ENCODE measurements around the gene RND1. TPM values are rescaled to one million over a fixed set of nuclear protein-coding genes. Genes with fewer than 3 reads are reported as not detected.

The RND1 gene
- total RNA-seq, 1 experiment from 2014 or later, result not detected

- DNase-seq (ENCODE audit: low read depth), result peak; percentile 75
Measured at GRCh38 chr12:48810903-48811431, 54.7 kb downstream of the RND1 start.

- DNase-seq (ENCODE audit: low read depth), result no peak
Measured at GRCh38 chr12:48807981-48808380, 57.7 kb downstream of the RND1 start.

Other genes with a start within 250 kb of the RND1 start
- 36.9 and 44.9 TPM in 2 replicates for gene KANSL2, start 183.6 kb downstream of the RND1 start, total RNA-seq (2014; rRNA removed)
- gene CCNT1, start 149.2 kb downstream of the RND1 start, total RNA-seq (2014; rRNA removed), result 25.2 and 40.9 TPM in 2 replicates
- 24.7 and 25.6 TPM in 2 replicates for gene ADCY6, start 76.8 kb downstream of the RND1 start, total RNA-seq (2014; rRNA removed)
- gene CACNB3, start 47.4 kb downstream of the RND1 start, total RNA-seq (2014; rRNA removed), result 29.4 and 30.0 TPM in 2 replicates
- 91.0 and 98.6 TPM in 2 replicates for gene DDX23, start 13.7 kb downstream of the RND1 start, total RNA-seq (2014; rRNA removed)
- 12.6 and 17.3 TPM in 2 replicates for gene FKBP11, start 59.6 kb upstream of the RND1 start, total RNA-seq (2014; rRNA removed)
- gene ARF3, start 91.6 kb upstream of the RND1 start, total RNA-seq (2014; rRNA removed), result 75.0 and 88.8 TPM in 2 replicates
- gene WNT10B, start 105.9 kb upstream of the RND1 start, total RNA-seq (2014; rRNA removed), result 1.5 TPM in 1 of 2 replicates, not detected in the other
- gene WNT1, start 112.5 kb upstream of the RND1 start, total RNA-seq (2014; rRNA removed), result not detected in 2 replicates
- gene DDN, start 133.5 kb upstream of the RND1 start, total RNA-seq (2014; rRNA removed), result 0.06 and 0.52 TPM in 2 replicates
- 68.0 and 77.4 TPM in 2 replicates for gene PRKAG1, start 152.9 kb upstream of the RND1 start, total RNA-seq (2014; rRNA removed)
- gene KMT2D, start 194.9 kb upstream of the RND1 start, total RNA-seq (2014; rRNA removed), result 22.6 and 26.9 TPM in 2 replicates
- 0.90 and 2.9 TPM in 2 replicates for gene RHEBL1, start 204.1 kb upstream of the RND1 start, total RNA-seq (2014; rRNA removed)
- gene DHH, start 228.9 kb upstream of the RND1 start, total RNA-seq (2014; rRNA removed), result 0.06 TPM in 1 of 2 replicates, not detected in the other
- 20.5 and 25.0 TPM in 2 replicates for gene LMBR1L, start 245.0 kb upstream of the RND1 start, total RNA-seq (2014; rRNA removed)

All from LHCN-M2 (cell line).